HG03460 (cell line): ENCODE data around the gene TBC1D32.

Experiments used
- ATAC-seq: cut with Tn5 transposase; IDR thresholded peaks from one replicate; pipeline ENCODE4 v1.9.1; 2021; ENCODE audit not compliant: unreplicated experiment

The TBC1D32 gene

GRCh38 chr6:121032268-121033006 is 301.8 kb downstream of the TBC1D32 start:
- no peak for ATAC-seq
